ENCODE data around the gene GMNN.
A peak's percentile ranks its signal among the peaks of the same experiment; 100 is the strongest.
"Not testable (repeated sequence)": the region's sequence is repeated elsewhere in the genome, so short reads cannot be mapped to it uniquely, and the experiment has no call there.

The GMNN gene

DNA sequence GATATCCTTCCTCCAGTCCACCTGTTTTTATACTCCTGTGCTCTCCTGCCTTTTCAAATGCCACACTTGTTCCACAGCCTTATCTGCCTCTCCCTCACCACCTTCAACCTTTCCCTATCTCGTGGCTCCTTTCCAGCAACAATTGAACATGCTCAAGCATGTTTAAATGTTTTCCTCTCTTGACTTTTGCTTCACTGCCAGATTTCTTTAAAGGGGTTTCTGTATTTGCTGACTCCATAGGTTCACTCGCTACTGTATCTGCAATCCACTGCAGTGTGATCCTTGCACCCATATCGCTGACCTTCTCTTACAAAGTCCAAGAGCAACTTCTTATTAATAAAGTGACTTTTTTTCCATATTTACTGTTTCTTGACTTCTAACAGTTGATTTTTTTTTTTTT, 11.2 kb upstream of the GMNN start:
- DNase-seq: no peak

DNA sequence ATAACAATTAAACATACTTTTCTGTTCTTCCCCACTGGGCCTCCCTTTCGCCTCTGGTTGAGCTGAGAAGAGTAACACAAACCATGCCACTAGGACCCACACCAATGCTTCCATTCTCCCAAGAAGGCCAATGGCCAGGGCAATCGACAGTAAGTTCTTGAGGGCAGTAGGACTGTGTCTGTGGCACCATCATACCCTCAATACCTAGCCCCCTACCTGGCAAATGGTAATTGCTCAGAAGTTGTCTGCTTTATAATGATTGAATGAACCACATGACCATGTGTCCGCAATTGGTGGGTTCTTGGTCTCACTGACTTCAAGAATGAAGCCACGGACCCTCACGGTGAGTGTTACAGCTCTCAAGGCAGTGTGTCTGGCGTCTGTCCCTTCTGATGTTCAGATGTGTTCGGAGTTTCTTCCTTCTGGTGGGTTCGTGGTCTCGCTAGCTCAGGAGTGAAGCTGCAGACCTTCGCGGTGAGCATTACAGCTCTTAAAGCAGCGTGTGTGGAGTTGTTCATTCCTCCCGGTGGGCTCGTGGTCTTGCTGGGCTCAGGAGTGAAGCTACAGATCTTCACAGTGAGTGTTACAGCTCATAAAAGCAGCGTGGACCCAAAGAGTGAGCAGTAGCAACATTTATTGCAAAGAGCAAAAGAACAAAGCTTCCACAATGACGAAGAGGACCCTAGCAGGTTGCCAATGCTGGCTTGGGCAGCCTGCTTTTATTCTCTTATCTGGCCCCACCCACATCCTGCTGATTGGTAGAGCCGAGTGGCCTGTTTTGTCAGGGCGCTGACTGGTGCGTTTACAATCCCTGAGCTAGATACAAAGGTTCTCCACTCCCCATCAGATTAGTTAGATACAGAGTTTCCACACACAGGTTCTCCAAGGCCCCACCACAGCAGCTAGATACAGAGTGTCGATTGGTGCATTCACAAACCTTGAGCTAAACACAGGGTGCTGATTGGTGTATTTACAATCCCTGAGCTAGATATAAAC, 9.6 kb upstream of the GMNN start:
- DNase-seq: not testable (repeated sequence)

DNA sequence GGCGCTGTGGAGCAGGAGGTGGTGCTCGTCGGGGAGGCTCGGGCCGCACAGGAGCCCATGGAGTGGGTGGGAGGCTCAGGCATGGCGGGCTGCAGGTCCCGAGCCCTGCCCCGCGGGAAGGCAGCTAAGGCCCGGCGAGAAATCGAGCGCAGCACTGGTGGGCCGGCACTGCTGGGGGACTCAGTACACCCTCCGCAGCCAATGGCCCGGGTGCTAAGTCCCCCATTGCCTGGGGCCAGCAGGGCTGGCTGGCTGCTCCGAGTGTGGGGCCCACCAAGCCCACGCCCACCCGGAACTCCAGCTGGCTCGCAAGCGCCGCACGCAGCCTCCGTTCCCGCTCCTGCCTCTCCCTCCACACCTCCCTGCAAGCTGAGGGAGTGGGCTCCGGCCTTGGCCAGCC, 8.8 kb upstream of the GMNN start:
- not testable (repeated sequence) for DNase-seq

DNA sequence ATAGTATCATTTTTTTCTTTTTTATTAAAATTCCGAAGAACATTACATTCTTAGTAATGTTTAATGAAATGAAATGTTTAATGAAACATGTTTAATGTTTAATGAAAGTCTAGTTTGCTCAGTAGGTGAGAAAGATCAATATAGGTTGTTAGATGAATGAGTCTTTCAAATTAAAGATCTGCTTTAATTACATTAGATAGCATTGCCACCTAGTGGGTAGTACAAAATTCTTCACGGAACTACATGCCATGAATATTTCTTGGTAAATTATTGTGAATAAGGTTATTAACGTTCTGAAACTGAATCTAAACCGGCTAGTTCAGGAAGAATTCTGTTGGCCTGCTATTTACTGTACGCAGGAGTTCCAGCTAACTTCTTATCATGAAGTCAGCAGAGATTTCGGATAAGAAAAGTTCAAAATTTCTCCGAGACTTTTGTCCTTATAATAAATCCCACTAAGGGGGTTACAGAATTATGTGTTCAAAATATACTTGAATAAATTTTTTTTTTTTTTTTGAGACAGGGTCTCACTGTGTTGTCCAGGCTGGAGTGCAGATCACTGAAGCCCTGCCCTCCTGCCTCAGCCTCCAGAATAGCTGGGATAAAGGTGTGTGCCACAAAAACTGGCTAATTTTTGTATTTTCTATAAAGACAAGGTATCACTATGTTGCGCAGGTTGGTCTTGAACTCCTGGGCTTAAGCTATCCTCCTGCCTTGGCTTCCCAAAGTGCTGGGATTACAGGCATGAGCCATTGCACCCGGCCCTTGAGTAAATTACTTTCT, 7.9 kb upstream of the GMNN start:
- peak; percentile 57 for DNase-seq

DNA sequence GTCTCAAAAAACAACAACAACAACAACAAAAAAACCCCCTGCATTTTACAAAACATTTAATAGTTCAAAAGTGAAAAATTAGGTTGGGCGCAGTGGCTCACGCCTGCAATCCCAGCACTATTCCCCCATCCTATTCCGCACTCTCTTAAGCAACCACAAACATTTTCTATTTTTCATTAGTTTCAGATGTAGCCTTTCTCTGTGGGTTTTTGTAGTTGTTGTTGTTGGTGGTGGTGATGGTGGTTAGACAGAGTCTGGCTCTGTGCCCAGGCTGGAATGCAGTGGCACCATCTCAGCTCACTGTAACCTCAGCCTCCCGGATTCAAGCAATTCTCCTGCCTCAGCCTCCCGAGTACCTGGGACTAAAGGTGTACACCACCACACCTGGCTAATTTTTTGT, 6.4 kb upstream of the GMNN start:
- DNase-seq: no peak

DNA sequence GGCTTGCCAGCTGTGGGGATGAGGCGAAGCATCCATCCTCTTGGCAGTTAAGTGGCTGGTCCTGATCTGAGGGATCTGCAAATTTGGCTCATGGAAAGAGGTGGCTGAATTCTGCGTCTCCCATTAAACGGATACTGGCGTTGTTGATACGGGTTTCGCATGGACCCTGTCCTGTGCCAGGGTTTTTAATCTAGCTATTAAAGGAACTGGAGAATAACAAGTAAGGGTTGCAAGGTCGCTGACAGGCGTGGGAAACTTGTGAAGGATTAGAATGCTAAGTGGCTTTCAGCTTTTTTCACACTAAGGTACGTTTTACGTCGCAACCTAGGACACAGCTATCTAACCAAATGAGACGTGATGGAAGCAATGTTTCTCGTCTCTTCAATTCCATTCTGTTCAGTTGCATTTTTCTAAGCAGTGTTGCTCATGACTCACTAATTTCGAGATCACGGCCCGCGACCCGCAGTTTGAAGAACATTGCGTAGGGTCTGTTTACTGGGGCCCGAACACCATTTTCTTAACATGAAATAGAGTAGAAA, 852 bp downstream of the GMNN start:
- DNase-seq: peak; percentile 25

DNA sequence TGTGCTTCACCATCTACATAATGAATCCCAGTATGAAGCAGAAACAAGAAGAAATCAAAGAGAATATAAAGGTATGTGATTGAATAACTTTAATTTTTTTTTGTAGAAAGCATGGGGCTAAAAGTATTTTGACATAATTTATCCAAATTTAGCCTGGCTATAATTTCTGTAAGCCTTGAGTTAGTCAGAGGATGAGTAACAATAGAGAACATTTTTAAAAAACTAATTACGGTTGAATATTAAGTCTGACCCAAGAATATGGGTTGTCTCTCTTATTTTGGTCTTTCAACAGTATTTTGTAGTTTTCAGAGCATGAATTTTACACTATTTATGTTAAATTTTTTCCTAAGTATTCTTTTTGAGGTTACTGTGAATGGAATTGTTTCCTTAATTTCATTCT, 2.5 kb downstream of the GMNN start:
- DNase-seq: no peak

DNA sequence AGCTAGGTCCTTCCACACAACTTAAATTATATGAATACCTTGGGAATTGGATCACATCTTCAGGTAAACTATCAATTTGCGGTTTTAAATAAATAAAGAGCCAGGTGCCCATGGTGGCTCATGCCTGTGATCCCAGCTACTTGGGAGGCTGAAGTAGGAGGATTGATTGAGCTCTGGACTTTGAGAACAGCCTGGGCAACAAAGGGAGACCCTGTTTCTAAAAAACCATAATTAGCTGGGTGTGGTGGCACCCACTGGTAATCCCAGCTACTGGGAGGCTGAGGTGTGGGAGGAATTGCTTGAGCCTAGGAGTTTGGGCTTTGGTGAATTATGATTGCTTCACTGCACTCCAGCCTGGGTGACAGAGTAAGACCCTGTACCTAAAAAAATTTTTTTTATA, 3.4 kb downstream of the GMNN start:
- DNase-seq: no peak

DNA sequence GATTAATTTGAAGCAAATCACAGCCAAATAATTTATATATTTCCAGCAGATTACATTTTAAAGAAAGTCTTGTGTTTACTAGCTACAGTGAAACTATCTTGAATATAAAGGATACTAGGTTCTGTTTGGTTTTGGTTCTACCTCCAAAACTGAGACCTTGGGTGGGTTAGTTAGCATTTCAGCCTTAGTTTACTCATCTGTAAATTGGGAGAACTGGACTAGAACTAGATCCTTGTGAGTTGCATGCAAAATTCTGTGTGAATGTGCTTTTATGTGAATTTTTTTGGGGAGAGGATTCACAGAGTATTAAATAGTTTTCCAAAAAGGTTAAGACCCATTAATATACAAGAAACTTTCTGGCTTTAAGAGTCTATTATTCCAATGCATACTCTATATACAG, 4.1 kb downstream of the GMNN start:
- DNase-seq: no peak

DNA sequence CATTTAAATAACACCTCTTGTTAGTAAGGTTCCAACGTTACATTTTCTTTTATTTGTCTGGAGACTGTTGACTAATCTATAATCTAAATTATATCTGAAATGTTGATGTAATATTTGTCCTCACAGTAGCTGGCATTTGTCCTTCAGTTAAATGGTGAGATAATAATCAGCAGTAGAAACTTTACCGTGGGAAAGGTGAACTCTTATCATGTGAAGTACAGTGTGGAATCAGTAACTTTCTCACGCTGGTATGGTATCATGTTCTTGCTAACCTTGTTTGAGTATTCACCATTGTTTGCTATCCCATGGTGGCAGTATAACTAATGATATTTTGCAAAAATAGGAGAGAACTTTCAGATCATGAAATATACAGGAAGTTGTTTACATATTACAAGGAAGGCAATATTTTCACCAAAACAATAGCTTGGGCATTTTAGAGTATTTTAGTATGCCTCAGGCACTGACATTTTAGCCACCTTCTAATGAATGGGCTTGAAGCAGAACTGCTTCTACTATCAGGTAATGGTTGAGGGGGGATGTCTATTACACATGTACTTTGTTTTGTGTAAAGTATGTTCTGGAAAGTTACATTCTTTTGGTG, 4.8 kb downstream of the GMNN start:
- DNase-seq: no peak

DNA sequence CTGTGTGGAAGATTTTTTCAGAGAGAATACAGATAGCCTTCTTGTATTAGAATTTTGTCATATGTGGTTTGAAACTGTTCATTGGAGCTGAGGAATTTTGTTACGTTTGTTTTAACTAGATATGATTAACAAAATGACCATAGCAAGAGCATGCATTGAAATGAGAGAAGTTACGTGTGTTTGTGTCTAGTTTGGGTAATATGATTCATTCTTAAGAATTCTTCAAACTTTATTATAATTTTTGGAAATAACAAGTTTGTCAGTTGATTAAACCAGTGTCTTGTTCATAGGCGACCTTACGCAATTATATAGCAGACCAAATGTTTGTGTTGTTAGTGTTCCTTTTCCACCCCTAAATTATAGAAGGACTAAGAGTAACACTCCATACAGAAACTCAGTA, 5.5 kb downstream of the GMNN start:
- DNase-seq: no peak

DNA sequence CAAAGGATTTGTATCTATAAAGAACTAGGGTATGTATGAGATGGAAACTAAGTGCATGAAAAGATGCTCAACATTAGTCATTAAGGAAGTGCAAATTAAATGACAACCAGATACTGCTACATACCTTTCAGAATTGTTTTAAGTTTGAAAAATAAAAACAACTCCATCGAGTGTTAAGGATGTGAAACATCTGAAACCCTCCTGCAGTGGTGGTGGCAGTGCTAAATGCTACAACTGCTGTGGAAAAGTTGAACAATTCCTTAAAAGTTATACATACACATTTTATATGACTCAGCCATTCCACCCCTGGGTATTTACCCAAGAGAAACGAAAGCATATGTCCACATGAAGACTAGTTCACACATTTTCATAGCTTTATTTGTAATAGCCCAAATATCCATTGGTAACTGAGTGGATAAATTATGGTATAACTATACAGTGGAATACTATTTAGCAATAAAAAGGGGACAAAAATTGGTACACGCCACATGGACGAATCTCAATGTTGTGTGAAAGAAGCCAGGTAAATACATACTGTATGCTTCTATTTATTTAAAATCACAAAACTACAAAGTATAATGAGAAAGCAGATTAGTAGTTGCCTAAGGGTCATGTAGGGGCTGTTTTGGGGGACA, 13.4 kb downstream of the GMNN start:
- no peak for DNase-seq

DNA sequence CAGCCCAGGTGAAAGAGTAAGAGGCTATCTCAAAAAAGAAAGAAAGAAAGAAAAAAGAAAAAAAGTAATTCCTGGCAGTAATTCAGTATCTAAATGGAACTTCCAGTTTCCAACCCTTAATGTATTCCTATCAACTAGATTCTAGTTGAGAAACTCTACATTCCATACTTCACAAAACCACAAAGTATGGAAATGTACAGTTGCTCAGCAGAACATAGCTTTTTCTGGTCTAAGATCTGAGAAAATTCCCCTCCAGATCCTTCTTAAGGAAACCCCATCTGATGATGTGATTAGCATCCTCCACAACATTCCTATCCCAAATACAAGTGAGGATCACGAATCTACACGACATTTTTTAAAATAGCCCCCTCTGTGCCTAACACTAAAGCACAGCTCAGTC, 20.4 kb downstream of the GMNN start:
- DNase-seq: no peak

DNA sequence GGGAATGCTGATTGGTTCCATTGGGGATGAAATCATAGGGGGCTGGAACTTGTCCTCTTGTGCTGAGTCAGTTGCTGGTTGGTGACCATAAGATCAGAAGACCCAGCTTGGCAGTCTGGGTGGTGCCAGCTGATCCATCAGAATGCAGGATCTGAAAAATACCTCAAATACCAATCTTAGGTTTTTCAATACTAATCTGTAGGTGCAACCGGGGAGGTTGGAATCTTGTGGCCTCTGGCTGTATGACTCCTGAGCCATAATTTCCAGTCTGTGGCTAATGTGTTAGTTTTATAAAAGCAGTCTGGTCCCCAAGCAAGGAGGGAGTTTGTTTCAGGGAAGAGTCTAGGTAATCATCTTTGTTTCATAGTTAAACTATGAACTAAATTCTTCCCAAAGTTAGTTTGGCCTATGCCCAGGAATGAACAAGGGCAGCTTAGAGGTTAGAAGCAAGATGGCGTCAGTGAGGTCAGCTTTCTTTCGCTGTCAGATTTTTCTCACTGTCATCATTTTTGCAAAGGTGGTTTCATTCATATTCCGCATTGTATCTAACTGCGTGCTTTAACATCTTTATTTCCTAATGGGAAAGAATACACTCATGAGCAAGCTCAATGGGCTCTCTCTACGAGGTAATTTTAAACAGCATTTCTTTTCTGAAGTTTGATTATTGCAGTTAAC, 22.0 kb downstream of the GMNN start:
- DNase-seq: no peak

DNA sequence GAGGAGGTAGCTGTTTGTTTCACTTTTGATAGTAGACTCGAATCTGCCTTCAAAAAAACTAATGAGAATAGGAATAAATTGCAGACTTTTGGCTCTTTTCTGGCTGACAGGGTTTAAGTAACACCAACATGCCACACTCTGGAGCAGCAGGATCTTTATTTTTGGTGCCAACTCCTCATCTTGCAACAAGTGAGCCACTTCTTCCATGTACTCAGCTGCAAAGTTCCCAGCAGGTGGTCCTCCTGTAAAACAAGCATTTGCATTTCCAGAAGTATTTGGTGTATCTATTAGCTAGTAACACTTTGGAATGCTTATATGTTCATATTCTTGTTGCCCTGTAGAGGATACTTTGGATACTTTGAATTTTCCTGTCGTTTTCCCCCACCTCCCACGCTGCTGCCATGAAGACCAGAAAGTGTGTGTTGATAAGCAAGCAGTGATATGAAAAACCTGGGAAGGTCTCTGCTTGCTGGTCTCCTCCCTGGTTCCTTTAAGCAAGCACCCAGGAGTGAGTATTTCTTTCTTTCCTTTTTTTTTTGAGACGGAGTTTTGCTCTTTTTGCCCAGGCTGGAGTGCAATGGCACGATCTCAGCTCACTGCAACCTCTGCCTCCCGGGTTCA, 23.0 kb downstream of the GMNN start:
- no peak for DNase-seq

DNA sequence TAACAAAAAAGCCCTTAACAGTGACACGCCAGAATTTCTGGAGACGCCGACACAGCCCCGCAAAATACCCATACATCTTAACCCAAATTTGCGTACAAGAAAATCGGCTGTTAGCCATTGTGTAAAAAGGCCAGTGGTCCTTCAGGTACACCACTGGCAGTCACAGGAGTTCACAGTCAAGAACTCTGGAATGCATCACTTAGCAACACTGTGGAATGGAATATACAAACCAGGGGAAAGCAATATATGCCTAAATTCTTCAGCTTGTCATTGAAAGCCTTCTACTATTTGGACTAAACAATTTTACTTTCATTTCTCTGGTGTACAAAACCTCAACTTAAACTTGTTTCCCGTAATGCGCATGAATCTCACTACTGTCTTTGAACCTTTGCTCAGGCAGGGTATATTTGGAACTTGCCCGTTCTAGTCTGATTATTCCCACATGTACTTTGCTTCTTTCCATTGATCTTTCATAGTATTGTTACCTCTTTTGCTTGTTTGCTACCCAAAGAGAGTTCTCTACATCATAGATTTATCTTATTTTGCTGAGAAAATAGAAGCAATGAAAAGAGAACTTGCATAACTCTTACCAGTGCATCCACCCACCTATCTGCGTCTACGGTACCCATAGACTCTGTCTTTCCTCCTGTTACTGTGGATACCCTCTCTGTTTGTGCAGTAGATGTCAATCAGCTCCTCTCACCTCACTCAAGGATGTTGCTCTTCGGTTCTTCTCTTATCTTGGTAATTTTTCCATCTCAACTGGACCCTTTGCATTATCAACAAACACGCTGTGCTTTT, 24.2 kb downstream of the GMNN start, which contains the start of gene ARMH2:
Gene ARMH2, minus strand, starts transcription at position 178 of the 801 bp plus-strand sequence. Its CDS starts 60 bp downstream, at position 118.
- DNase-seq: no peak

DNA sequence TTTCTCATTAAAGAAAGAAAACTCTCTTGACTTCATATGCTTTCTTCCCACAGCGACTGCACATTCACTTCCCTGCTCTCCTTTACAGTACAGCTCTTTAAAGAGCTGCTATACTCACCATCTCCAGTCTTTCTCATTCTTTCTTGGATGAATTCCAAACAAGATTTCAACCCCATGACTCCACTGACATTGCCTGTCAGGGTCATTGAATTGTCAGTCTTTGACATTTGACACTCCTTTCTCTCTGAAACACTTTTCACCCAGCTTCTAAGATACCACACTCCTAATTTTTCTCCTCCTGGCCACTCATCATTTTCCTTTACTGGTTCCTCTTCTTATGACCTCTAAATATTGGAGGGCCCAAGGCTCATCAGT, 24.8 kb downstream of the GMNN start:
- no peak for DNase-seq

DNA sequence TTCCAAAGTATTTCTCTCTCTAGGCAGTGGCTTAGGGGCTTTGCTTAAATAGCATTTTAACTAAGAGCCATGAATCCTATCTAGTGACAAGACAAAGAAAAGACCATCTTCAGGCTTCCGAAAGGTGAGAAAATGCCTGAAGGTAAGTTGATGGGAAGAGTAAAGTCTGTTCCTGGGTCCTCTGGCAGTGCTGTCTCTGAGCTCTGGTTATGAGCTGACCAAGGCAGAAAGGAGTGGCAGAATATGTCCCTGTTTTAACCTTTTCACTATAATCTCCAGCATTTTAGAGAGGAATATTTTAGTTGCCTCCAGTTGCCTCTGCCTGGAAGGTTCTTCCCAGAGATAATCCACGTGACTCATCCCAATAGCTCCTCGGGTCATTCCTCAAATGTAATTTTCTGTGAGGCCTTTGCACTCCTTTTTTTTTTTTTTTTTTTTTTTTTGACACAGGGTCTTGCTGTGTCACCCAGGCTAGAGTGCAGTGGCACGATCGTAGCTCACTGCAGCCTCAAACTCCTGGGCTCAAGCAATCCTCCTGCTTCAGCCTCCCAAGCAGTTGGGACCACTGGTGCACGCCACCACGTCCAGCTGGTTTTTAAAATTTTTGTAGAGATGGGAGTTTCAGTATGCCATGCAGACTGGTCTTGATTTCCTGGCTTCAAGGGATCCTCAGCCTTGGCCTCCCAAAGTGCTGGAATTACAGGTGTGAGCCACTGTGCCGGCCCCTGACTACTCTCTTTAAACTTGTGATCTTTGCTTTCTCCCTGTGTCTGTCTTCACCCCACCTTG, 27.7 kb downstream of the GMNN start:
- DNase-seq: no peak

DNA sequence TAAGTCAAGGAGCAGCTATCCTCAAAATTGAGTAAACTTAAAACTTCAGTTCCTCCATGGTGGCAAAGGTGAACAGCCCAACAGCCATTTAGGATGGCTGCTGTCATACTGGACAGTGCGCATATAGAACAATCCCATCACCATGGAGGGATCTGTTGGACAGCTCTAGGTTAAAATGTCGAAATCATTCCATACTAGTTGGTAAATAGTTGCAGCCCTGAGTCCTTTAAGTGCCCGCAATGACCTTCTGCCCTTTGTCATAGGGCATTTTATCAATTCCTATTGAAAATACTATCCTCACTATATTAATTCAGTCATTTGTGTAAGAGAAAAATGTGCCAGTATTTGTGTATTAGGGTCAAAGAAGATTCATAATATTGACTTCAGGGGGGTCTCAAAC, 32.8 kb downstream of the GMNN start:
- DNase-seq: no peak

DNA sequence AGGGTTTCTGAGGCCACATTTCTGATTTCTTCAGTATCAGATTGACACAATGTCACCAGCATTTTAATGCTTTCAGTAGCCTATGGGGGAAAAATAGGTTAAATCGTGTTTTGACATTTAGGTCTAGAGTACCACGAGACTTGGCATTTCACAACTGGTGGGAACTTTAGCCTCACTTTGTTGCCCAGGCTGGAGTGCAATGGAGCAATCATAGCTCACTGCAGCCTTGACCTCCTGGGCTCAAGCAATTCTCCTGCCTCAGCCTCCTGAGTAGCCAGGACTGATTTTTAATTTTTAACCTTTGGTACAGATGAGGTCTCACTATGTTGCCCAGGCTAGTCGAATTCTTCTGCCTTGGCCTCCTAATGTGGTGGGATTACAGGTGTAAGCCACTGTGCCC, 35.0 kb downstream of the GMNN start:
- DNase-seq: no peak
